ENCODE measurements around the gene DYNLT2B. TPM values are rescaled to one million over a fixed set of nuclear protein-coding genes. Genes with fewer than 3 reads are reported as not detected.

Gene DYNLT2B
- total and polyA plus RNA-seq, 2 experiments from 2014 or later, result 24.6 to 81.7 TPM

DNA sequence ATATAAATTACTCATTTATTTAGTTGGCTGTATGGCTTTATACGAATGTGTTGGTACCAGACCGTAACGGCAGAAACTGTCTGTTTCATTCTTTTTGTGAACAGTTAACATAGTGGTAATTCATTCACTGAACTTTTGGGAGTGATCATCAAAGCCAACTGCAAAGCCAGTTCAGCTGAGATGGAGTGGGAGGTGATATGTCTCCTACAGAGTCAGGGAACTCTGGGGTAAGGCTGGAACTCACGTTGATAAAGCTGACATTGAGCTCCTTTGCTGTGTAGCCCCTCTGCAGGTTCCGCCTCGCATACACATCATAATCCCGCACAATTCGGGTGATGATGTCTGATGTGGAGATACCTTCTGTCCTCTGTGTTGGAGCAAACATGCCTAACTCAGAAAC lies 76.3 kb downstream of the DYNLT2B start:
- TF ChIP-seq CTCF (IDR thresholded peaks at IDR 0.05; ENCODE audit: low read depth, low read length), result no peak
- Histone ChIP-seq H3K36me3 (peaks cover 40% of the 10 kb centered on the region), H3K4me1 (ENCODE audit: low read depth) (peaks cover 15% of the 10 kb centered on the region), H3K27me3 (no peaks in the 10 kb centered on the region), H3K9me3 (ENCODE audit: low read depth) (no peaks in the 10 kb centered on the region), H3K4me3 (no peak overlapping the region), H3K27ac (no peak overlapping the region)
- no peak for DNase-seq (ENCODE audit: low read depth in 1 of 2, low spot score in 1 of 2)

Other genes with a start within 250 kb of the DYNLT2B start
- gene TFRC, start 236.2 kb downstream of the DYNLT2B start, total RNA-seq, result 19.6 and 76.1 TPM in 2 replicates
- gene TFRC, start 236.2 kb downstream of the DYNLT2B start, polyA plus RNA-seq, result 19.7 and 81.1 TPM in 2 replicates
- gene ZDHHC19, start 106.8 kb downstream of the DYNLT2B start, total RNA-seq, result 1.4 TPM in 1 of 2 replicates, not detected in the other
- 0.26 and 1.1 TPM in 2 replicates for gene ZDHHC19, start 106.8 kb downstream of the DYNLT2B start, polyA plus RNA-seq
- not detected in 2 replicates for gene SLC51A, start 101.7 kb downstream of the DYNLT2B start, total RNA-seq
- gene SLC51A, start 101.7 kb downstream of the DYNLT2B start, polyA plus RNA-seq, result 3.9 and 5.1 TPM in 2 replicates
- gene PCYT1A, start 30.5 kb downstream of the DYNLT2B start, total RNA-seq, result 55.2 and 66.5 TPM in 2 replicates
- gene PCYT1A, start 30.5 kb downstream of the DYNLT2B start, polyA plus RNA-seq, result 23.6 and 30.6 TPM in 2 replicates
- gene TM4SF19, start 20.1 kb upstream of the DYNLT2B start, total RNA-seq, result not detected in 2 replicates
- not detected in 2 replicates for gene TM4SF19, start 20.1 kb upstream of the DYNLT2B start, polyA plus RNA-seq
- 10.4 and 27.7 TPM in 2 replicates for gene UBXN7, start 114.2 kb upstream of the DYNLT2B start, total RNA-seq
- 33.1 and 49.0 TPM in 2 replicates for gene UBXN7, start 114.2 kb upstream of the DYNLT2B start, polyA plus RNA-seq
- gene RNF168, start 185.5 kb upstream of the DYNLT2B start, total RNA-seq, result 14.7 and 19.0 TPM in 2 replicates
- gene RNF168, start 185.5 kb upstream of the DYNLT2B start, polyA plus RNA-seq, result 9.9 and 11.1 TPM in 2 replicates
- 0.45 and 0.99 TPM in 2 replicates for gene SMCO1, start 197.1 kb upstream of the DYNLT2B start, total RNA-seq
- 1.7 and 2.3 TPM in 2 replicates for gene SMCO1, start 197.1 kb upstream of the DYNLT2B start, polyA plus RNA-seq